Natural killer cell (primary cell): ENCODE measurements around the gene TANGO2. TPM values are rescaled to one million over a fixed set of nuclear protein-coding genes. Genes with fewer than 3 reads are reported as not detected.

Experiments used
- ATAC-seq, 3 donors: fragments of 150-1000 bp in 2 of 3; fragments of 200-7000 bp in 1 of 3; cut with Tn5 transposase; 1 replicate in 1 of 3; 2 replicates in 2 of 3; pipeline ENCODE4 v1.10.0; 2021; ENCODE audit warnings: mild to moderate bottlenecking in 2 of 3, moderate library complexity in 2 of 3
- DNase-seq, 2 donors: peaks; one replicate each; pipeline versions ENCODE4 v3.0.0 to v3.0.0-alpha.2; 2013 to 2021; ENCODE audit warnings: mixed read lengths in 1 of 2
- H3K27ac ChIP-seq: one replicate; pipeline ENCODE4 v1.5.1; 2013; ENCODE audit warnings: mild to moderate bottlenecking, low read length
- H3K27me3 ChIP-seq: one replicate; pipeline ENCODE4 v1.6.1; 2013; ENCODE audit warnings: low read length; ENCODE audit not compliant: control insufficient read depth, insufficient read depth
- H3K36me3 ChIP-seq: one replicate; pipeline ENCODE4 v1.6.1; 2013; ENCODE audit warnings: low read length; ENCODE audit not compliant: control insufficient read depth, insufficient read depth
- H3K4me1 ChIP-seq: one replicate; pipeline ENCODE4 v1.6.1; 2013; ENCODE audit warnings: low read length; ENCODE audit not compliant: control insufficient read depth, insufficient read depth
- H3K4me3 ChIP-seq: one replicate; pipeline ENCODE4 v1.5.1; 2013; ENCODE audit warnings: low read length
- H3K9me3 ChIP-seq: one replicate; pipeline ENCODE4 v1.6.1; 2013; ENCODE audit warnings: low read length; ENCODE audit not compliant: control insufficient read depth, insufficient read depth
- H3K27ac Mint-ChIP-seq, 2 donors: one replicate each; pipeline ENCODE4 v1.8.0; 2022; ENCODE audit warnings: mild to moderate bottlenecking in 2 of 2, mixed read lengths in 2 of 2, moderate library complexity in 1 of 2
- H3K27me3 Mint-ChIP-seq, 2 donors: one replicate each; pipeline ENCODE4 v1.8.0; 2022; ENCODE audit warnings: low read depth in 2 of 2, mixed read lengths in 2 of 2
- H3K36me3 Mint-ChIP-seq: one replicate; pipeline ENCODE4 v1.8.0; 2022; ENCODE audit warnings: mixed read lengths
- H3K4me1 Mint-ChIP-seq, 2 donors: one replicate each; pipeline ENCODE4 v1.8.0; 2022; ENCODE audit warnings: mixed read lengths in 2 of 2
- H3K4me3 Mint-ChIP-seq: one replicate; pipeline ENCODE4 v1.8.0; 2022; ENCODE audit warnings: mild to moderate bottlenecking, moderate library complexity, mixed read lengths
- H3K9me3 Mint-ChIP-seq, 2 donors: one replicate each; pipeline ENCODE4 v1.8.0; 2022; ENCODE audit warnings: mixed read lengths in 2 of 2
- CTCF ChIP-seq: fragments of 200-600 bp; IDR thresholded peaks from one replicate; pipeline ENCODE4 v1.8.0; 2022; ENCODE audit warnings: antibody characterized with exemption
- WGBS: methylation state at CpG from one replicate; pipeline ENCODE4 v1.1.7; 2013; ENCODE audit warnings: missing lambda C conversion rate; ENCODE audit not compliant: insufficient coverage; 5-methylcytosine and 5-hydroxymethylcytosine counted together
- intact Hi-C: fragments of 100-400 bp; cut with micrococcal nuclease; formaldehyde crosslinking; loops from one replicate; pipeline ENCODE4 v1.14.2; 2022
- total RNA-seq, 4 donors: library from RNA; stranded (reverse); fragments of 120-200 nt in 1 of 4; gene quantifications; one replicate each; pipeline versions ENCODE4 v1.2.3 to v1.2.4, GENCODE V29; 2013 to 2022

TANGO2 gene
- total RNA-seq, 3 donors from 2014 or later (not counting 1 experiment from before 2014, with no cell fraction given), result 33.3 to 53.0 (median 46.2) TPM

- no peak for TF ChIP-seq CTCF
- Mint-ChIP-seq H3K36me3 (no peaks in the 10 kb centered on the region), H3K4me3 (no peak overlapping the region), H3K27me3 (no peaks in the 10 kb centered on the region), H3K4me1 (peaks cover 16 to 18% of the 10 kb centered on the region in 2 donors), H3K27ac (no peak overlapping the region), H3K9me3 (no peaks in the 10 kb centered on the region)
- no peak overlapping the region for H3K4me3 ChIP-seq
- no peaks in the 10 kb centered on the region for H3K9me3 ChIP-seq
- DNase-seq, result no peak
- H3K36me3 ChIP-seq, result peaks cover 39% of the 10 kb centered on the region
- WGBS, result 93% methylated on average over 6 of the region's 6 CpGs
- H3K4me1 ChIP-seq, result no peaks in the 10 kb centered on the region
- H3K27me3 ChIP-seq, result no peaks in the 10 kb centered on the region
- intact Hi-C loops, result no loop called here
- no peak for ATAC-seq
- no peak overlapping the region for H3K27ac ChIP-seq
Observed at GRCh38 chr22:20054485-20054884, 33.6 kb downstream of the TANGO2 start.

GRCh38 chr22:20055144-20055543 lies 34.2 kb downstream of the TANGO2 start:
- intact Hi-C loops, result no loop called here
- H3K27me3 ChIP-seq, result no peaks in the 10 kb centered on the region

DNA sequence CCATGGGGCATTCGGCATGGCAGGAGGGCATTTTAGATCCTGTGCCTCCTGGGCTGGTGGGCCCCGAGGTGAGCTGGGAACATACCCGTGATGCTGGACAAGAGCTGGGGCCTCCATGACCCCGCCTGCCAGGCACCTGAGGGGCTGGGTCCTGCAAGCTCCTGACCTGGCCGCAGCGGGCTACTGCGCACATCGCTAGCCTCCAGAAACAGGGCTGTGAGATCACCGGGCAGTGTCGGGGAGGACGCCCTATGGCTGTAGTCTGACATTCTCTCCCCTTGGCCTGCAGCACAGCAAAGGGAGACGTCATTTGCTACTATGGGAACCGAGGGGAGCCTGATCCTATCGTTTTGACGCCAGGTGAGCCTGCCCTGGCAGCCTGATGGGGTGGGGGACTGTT lies 34.7 kb downstream of the TANGO2 start:
- Mint-ChIP-seq H3K27ac (no peak overlapping the region), H3K4me1 (peaks cover 20 to 23% of the 10 kb centered on the region in 2 donors), H3K27me3 (no peaks in the 10 kb centered on the region), H3K4me3 (no peak overlapping the region), H3K9me3 (no peaks in the 10 kb centered on the region), H3K36me3 (no peaks in the 10 kb centered on the region)
- TF ChIP-seq CTCF, result no peak
- H3K27me3 ChIP-seq, result no peaks in the 10 kb centered on the region
- ATAC-seq (no peak), DNase-seq (no peak)
- no peaks in the 10 kb centered on the region for H3K9me3 ChIP-seq
- no peak overlapping the region for H3K27ac ChIP-seq
- WGBS, result 97% methylated on average over 15 of the region's 15 CpGs
- H3K4me1 ChIP-seq, result no peaks in the 10 kb centered on the region
- intact Hi-C loops, result no loop called here
- H3K4me3 ChIP-seq, result no peak overlapping the region
- peaks cover 41% of the 10 kb centered on the region for H3K36me3 ChIP-seq

More at GRCh38 chr22:20055144-20055543, 34.2 kb downstream of the TANGO2 start:
- DNase-seq (no peak), ATAC-seq (no peak)
- H3K27me3 Mint-ChIP-seq, result no peaks in the 10 kb centered on the region
- H3K9me3 Mint-ChIP-seq, result no peaks in the 10 kb centered on the region
- Histone ChIP-seq H3K36me3 (peaks cover 39% of the 10 kb centered on the region), H3K4me1 (no peaks in the 10 kb centered on the region), H3K9me3 (no peaks in the 10 kb centered on the region), H3K4me3 (no peak overlapping the region), H3K27ac (no peak overlapping the region)
- WGBS, result 100% methylated on average over 2 of the region's 2 CpGs
- H3K27ac Mint-ChIP-seq, result no peak overlapping the region
- peaks cover 20 to 23% of the 10 kb centered on the region in 2 donors for H3K4me1 Mint-ChIP-seq
- no peak overlapping the region for H3K4me3 Mint-ChIP-seq
- H3K36me3 Mint-ChIP-seq, result no peaks in the 10 kb centered on the region
- no peak for TF ChIP-seq CTCF

DNA sequence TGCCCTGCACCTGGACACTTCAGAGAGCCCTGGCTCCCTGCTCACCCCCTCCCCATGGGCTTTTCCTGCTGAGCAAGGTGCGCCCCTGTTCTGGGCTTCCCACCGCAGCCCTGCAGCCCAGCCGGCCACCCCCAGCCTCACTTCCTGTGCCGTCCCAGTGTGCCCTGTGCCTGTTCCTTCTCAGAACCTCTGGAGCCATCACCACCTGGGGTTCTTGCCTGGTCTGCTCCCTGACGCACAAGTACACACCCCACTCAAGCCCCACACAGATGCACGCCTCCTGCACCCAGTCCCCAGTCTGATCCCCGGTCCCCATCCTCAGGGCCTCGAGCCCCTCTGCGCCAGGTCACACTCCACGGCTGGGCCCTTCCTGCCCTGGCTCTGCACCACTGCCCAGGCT lies 35.3 kb downstream of the TANGO2 start:
- Histone ChIP-seq H3K4me1 (peaks cover 3% of the 10 kb centered on the region), H3K36me3 (peaks cover 46% of the 10 kb centered on the region), H3K4me3 (no peak overlapping the region), H3K27me3 (no peaks in the 10 kb centered on the region), H3K9me3 (no peaks in the 10 kb centered on the region), H3K27ac (no peak overlapping the region)
- Mint-ChIP-seq H3K27ac (no peak overlapping the region), H3K4me3 (no peak overlapping the region), H3K9me3 (no peaks in the 10 kb centered on the region), H3K36me3 (no peaks in the 10 kb centered on the region), H3K4me1 (peaks cover 20 to 23% of the 10 kb centered on the region in 2 donors), H3K27me3 (no peaks in the 10 kb centered on the region)
- intact Hi-C loops, result no loop called here
- DNase-seq (no peak), ATAC-seq (no peak)
- 91% methylated on average over 10 of the region's 10 CpGs for WGBS
- no peak for TF ChIP-seq CTCF
